Thyroid gland (tissue), 4 donors: ENCODE results near the gene SLC12A3.

ENCODE experiments used
- CTCF ChIP-seq, 6 experiments: fragments of 200-600 bp in 3 of 6; fragments of 450-650 bp in 3 of 6; sonication (generic) in 3 of 6; IDR thresholded peaks; one replicate each; pipeline ENCODE4 v1.5.1; 2016 to 2019; ENCODE audit warnings: antibody characterized with exemption in 6 of 6, mild to moderate bottlenecking in 2 of 6, inconsistent platforms in 1 of 6, moderate library complexity in 1 of 6
- POLR2A ChIP-seq, 2 donors: fragments of 450-650 bp; IDR thresholded peaks; one replicate each; pipeline ENCODE4 v1.6.1; 2017; ENCODE audit warnings: antibody characterized with exemption in 2 of 2, mild to moderate bottlenecking in 2 of 2, moderate library complexity in 1 of 2

GRCh38 chr16:56870276-56870888 lies 5.4 kb downstream of the SLC12A3 start:
- TF ChIP-seq CTCF (IDR thresholded peaks at IDR 0.05) (no peak), POLR2A (IDR thresholded peaks at IDR 0.05) (no peak)
